IMR-90 (cell line): ENCODE data around the gene AGMO. TPM values are rescaled to one million over a fixed set of nuclear protein-coding genes. Genes with fewer than 3 reads are reported as not detected.

ENCODE experiments used
- ATAC-seq: fragments of 200-7000 bp; cut with Tn5 transposase; 2 replicates; pipeline ENCODE4 v1.9.1; 2020; ENCODE audit warnings: low read depth, mild to moderate bottlenecking, moderate library complexity
- BruUV-seq: library from RNA; stranded (reverse); fragments of 400-500 nt; replicated peaks from 2 replicates; lab custom pipeline; 2021; lab: Mats Ljungman, UMichigan
- CTCF ChIA-PET: fragments of 300-600 bp; formaldehyde crosslinking; extraction: SDS; loops from one replicate; lab custom pipeline; 2021; ENCODE audit warnings: antibody characterized with exemption; lab: Yijun Ruan, JAX
- POLR2A ChIA-PET: fragments of 300-600 bp; sonication (Branson Sonifier 250); formaldehyde crosslinking; loops from one replicate; lab custom pipeline; 2022; ENCODE audit warnings: antibody characterized with exemption; ENCODE audit not compliant: unreplicated experiment; lab: Charles Lee
- DNase-seq: peaks from one replicate; pipeline ENCODE4 v3.0.0; 2013
- H2AFZ ChIP-seq: replicated peaks from 2 replicates; pipeline ENCODE3; 2013; ENCODE audit warnings: low read length, mild to moderate bottlenecking; ENCODE audit not compliant: poor library complexity
- H2AK5ac ChIP-seq: 2 replicates; pipeline ENCODE4 v1.6.1; 2013; ENCODE audit warnings: low read depth, low read length, inconsistent platforms
- H2AK9ac ChIP-seq: replicated peaks from 2 replicates; pipeline ENCODE3; 2013; ENCODE audit warnings: mild to moderate bottlenecking, low read depth, low read length, moderate library complexity; ENCODE audit not compliant: poor library complexity
- H2BK120ac ChIP-seq: 2 replicates; pipeline ENCODE4 v1.6.1; 2013; ENCODE audit warnings: low read depth, low read length, inconsistent platforms
- H2BK15ac ChIP-seq: 3 replicates; pipeline ENCODE4 v1.6.1; 2013; ENCODE audit warnings: low read depth, low read length, inconsistent platforms
- H2BK20ac ChIP-seq: 2 replicates; pipeline ENCODE4 v1.6.1; 2013; ENCODE audit warnings: low read depth, mild to moderate bottlenecking, inconsistent platforms, low read length, moderate library complexity
- H2BK5ac ChIP-seq: 2 replicates; pipeline ENCODE4 v1.6.1; 2013; ENCODE audit warnings: mild to moderate bottlenecking, low read depth, low read length, inconsistent platforms; ENCODE audit not compliant: poor library complexity, severe bottlenecking
- H3K14ac ChIP-seq: replicated peaks from 2 replicates; pipeline ENCODE4 v1.6.1; 2013; ENCODE audit warnings: low read depth, low read length, inconsistent platforms
- H3K18ac ChIP-seq: 2 replicates; pipeline ENCODE4 v1.6.1; 2013; ENCODE audit warnings: low read depth, low read length, control low read depth
- H3K23ac ChIP-seq: 2 replicates; pipeline ENCODE4 v1.6.1; 2013; ENCODE audit warnings: low read depth, low read length, inconsistent platforms
- H3K27ac ChIP-seq: 2 replicates; pipeline ENCODE4 v1.5.1; 2013; ENCODE audit warnings: mild to moderate bottlenecking, control low read depth, low read length; ENCODE audit not compliant: insufficient read depth
- H3K27me3 ChIP-seq: 2 replicates; pipeline ENCODE4 v1.6.1; 2013; ENCODE audit warnings: low read length; ENCODE audit not compliant: control insufficient read depth, insufficient read depth
- H3K36me3 ChIP-seq: 2 replicates; pipeline ENCODE4 v1.6.1; 2013; ENCODE audit warnings: low read length, mixed read lengths; ENCODE audit not compliant: control insufficient read depth, insufficient read depth
- H3K4ac ChIP-seq: 2 replicates; pipeline ENCODE4 v1.6.1; 2013; ENCODE audit warnings: low read depth, low read length, inconsistent platforms
- H3K4me1 ChIP-seq: 2 replicates; pipeline ENCODE4 v1.6.1; 2013; ENCODE audit warnings: low read length, mixed read lengths; ENCODE audit not compliant: control insufficient read depth, insufficient read depth
- H3K4me2 ChIP-seq: 2 replicates; pipeline ENCODE4 v1.6.1; 2013; ENCODE audit warnings: low read depth, mild to moderate bottlenecking, control low read depth, low read length, moderate library complexity
- H3K4me3 ChIP-seq: 2 replicates; pipeline ENCODE4 v1.5.1; 2013; ENCODE audit warnings: low read depth, mild to moderate bottlenecking, control low read depth, low read length, moderate library complexity; ENCODE audit not compliant: insufficient read depth
- H3K56ac ChIP-seq: 2 replicates; pipeline ENCODE4 v1.6.1; 2013; ENCODE audit warnings: low read length, inconsistent platforms; ENCODE audit not compliant: insufficient read depth; ENCODE audit errors: extremely low read depth
- H3K79me1 ChIP-seq, 2 experiments: 2 replicates each; pipeline ENCODE4 v1.6.1; 2013; ENCODE audit warnings: low read length in 2 of 2, inconsistent platforms in 1 of 2, low read depth in 1 of 2
- H3K9ac ChIP-seq: 2 replicates; pipeline ENCODE4 v1.6.1; 2013; ENCODE audit warnings: low read depth, low read length, control low read depth
- H3K9me1 ChIP-seq: 2 replicates; pipeline ENCODE4 v1.6.1; 2013; ENCODE audit warnings: low read length, inconsistent platforms; ENCODE audit not compliant: insufficient read depth
- H3K9me3 ChIP-seq: 2 replicates; pipeline ENCODE4 v1.6.1; 2013; ENCODE audit warnings: low read length; ENCODE audit not compliant: control insufficient read depth, insufficient read depth
- H4K20me1 ChIP-seq: 2 replicates; pipeline ENCODE4 v1.6.1; 2013; ENCODE audit warnings: low read length, inconsistent platforms; ENCODE audit not compliant: insufficient read depth
- H4K5ac ChIP-seq: 2 replicates; pipeline ENCODE4 v1.6.1; 2013; ENCODE audit warnings: mild to moderate bottlenecking, low read depth, low read length, control low read depth
- H4K8ac ChIP-seq, 2 experiments: 2 replicates each; pipeline ENCODE4 v1.6.1; 2013; ENCODE audit warnings: low read depth in 2 of 2, low read length in 2 of 2, control low read depth in 1 of 2, inconsistent platforms in 1 of 2
- H4K91ac ChIP-seq: 2 replicates; pipeline ENCODE4 v1.6.1; 2013; ENCODE audit warnings: low read depth, low read length, inconsistent platforms; ENCODE audit not compliant: insufficient read depth
- BHLHE40 ChIP-seq: fragments of 150-350 bp; IDR thresholded peaks from 2 replicates; pipeline ENCODE4 v1.6.1; 2016; ENCODE audit warnings: mild to moderate bottlenecking, low read depth, low read length
- CEBPB ChIP-seq: IDR thresholded peaks from 2 replicates; pipeline ENCODE4 v1.6.1; 2012; ENCODE audit warnings: low read depth, low read length, improper control_type of control experiment
- CHD1 ChIP-seq: IDR thresholded peaks from 2 replicates; pipeline ENCODE4 v1.6.1; 2012; ENCODE audit warnings: low read depth, low read length, improper control_type of control experiment
- FOS ChIP-seq: fragments of 150-350 bp; IDR thresholded peaks from 2 replicates; pipeline ENCODE4 v1.6.1; 2016; ENCODE audit warnings: low read depth, low read length
- MAFK ChIP-seq: IDR thresholded peaks from 2 replicates; pipeline ENCODE4 v1.6.1; 2012; ENCODE audit warnings: low read depth, low read length, improper control_type of control experiment
- MAZ ChIP-seq: IDR thresholded peaks from 2 replicates; pipeline ENCODE4 v1.6.1; 2012; ENCODE audit warnings: low read depth, mild to moderate bottlenecking, low read length, improper control_type of control experiment, moderate library complexity, borderline replicate concordance
- MXI1 ChIP-seq: IDR thresholded peaks from 2 replicates; pipeline ENCODE4 v1.6.1; 2012; ENCODE audit warnings: low read depth, mild to moderate bottlenecking, low read length, moderate library complexity, borderline replicate concordance
- NFE2L2 ChIP-seq: fragments of 150-350 bp; IDR thresholded peaks from 2 replicates; pipeline ENCODE4 v1.6.1; 2016; ENCODE audit warnings: low read depth, mild to moderate bottlenecking, low read length
- POLR2A ChIP-seq: IDR thresholded peaks from 2 replicates; pipeline ENCODE4 v1.6.1; 2012; ENCODE audit warnings: mild to moderate bottlenecking, low read depth, low read length
- RAD21 ChIP-seq: IDR thresholded peaks from 2 replicates; pipeline ENCODE4 v1.6.1; 2012; ENCODE audit warnings: low read length, improper control_type of control experiment
- RCOR1 ChIP-seq: IDR thresholded peaks from 2 replicates; pipeline ENCODE4 v1.6.1; 2012; ENCODE audit warnings: mild to moderate bottlenecking, low read length, improper control_type of control experiment; ENCODE audit not compliant: insufficient replicate concordance
- RFX5 ChIP-seq: IDR thresholded peaks from 2 replicates; pipeline ENCODE4 v1.8.0; 2012; ENCODE audit warnings: low read depth, mild to moderate bottlenecking, low read length, moderate library complexity
- SMC3 ChIP-seq: fragments of 150-350 bp; IDR thresholded peaks from 2 replicates; pipeline ENCODE4 v1.6.1; 2016; ENCODE audit warnings: low read depth, mild to moderate bottlenecking, antibody characterized with exemption, low read length, moderate library complexity
- WGBS, 2 experiments: methylation state at CpG; one replicate each; pipeline versions ENCODE4 v1.1.5 to v1.1.7; 2013; ENCODE audit warnings: missing lambda C conversion rate in 2 of 2; ENCODE audit not compliant: insufficient read length in 1 of 2; ENCODE audit errors: extremely low coverage in 2 of 2; 5-methylcytosine and 5-hydroxymethylcytosine counted together
- dilution Hi-C: fragments of 300-500 bp; cut with HindIII; formaldehyde crosslinking; loops from one replicate; pipeline ENCODE4 v1.14.3; 2018; ENCODE audit warnings: low sequenced_read_pairs; ENCODE audit not compliant: unreplicated experiment
- in situ Hi-C: fragments of 300-500 bp; cut with MboI; formaldehyde crosslinking; loops from 3 replicates; pipeline ENCODE4 v1.14.3; 2019; ENCODE audit warnings: low sequenced_read_pairs, inconsistent platforms, mixed read lengths
- intact Hi-C: fragments of 100-400 bp; cut with micrococcal nuclease; formaldehyde crosslinking; loops from 2 replicates; pipeline ENCODE4 v1.10.0; 2022
- polyA plus RNA-seq, 3 experiments: library from polyadenylated mRNA; depleted of rRNA; stranded (reverse); fragments of >200 nt; gene quantifications; 2 replicates each; pipeline ENCODE4 v1.2.3, GENCODE V29; 2012; ENCODE audit warnings: low replicate concordance in 1 of 3
- total RNA-seq: library from RNA; depleted of rRNA; stranded (reverse); fragments of >200 nt; gene quantifications from 2 replicates; pipeline ENCODE4 v1.2.3, GENCODE V29; 2012
- TF ChIP-seq, protein P1 (sequence below): fragments of 150-350 bp; IDR thresholded peaks from 2 replicates; pipeline ENCODE4 v1.6.1; 2017; ENCODE audit warnings: mild to moderate bottlenecking, antibody characterized with exemption, low read length, low read depth
- TF ChIP-seq, protein P2 (sequence below): fragments of 150-350 bp; IDR thresholded peaks from 2 replicates; pipeline ENCODE4 v1.6.1; 2016; ENCODE audit warnings: low read depth, mild to moderate bottlenecking, low read length, moderate library complexity, borderline replicate concordance
- TF ChIP-seq, protein P3 (sequence below): conservative IDR thresholded peaks from 2 replicates; pipeline ENCODE4 v1.5.1; 2012; ENCODE audit warnings: mild to moderate bottlenecking, low read depth, low read length, improper control_type of control experiment

Gene AGMO
- total and polyA plus RNA-seq, 2 of the 4 experiments (the other 2 are of a cell fraction) = not detected

DNA sequence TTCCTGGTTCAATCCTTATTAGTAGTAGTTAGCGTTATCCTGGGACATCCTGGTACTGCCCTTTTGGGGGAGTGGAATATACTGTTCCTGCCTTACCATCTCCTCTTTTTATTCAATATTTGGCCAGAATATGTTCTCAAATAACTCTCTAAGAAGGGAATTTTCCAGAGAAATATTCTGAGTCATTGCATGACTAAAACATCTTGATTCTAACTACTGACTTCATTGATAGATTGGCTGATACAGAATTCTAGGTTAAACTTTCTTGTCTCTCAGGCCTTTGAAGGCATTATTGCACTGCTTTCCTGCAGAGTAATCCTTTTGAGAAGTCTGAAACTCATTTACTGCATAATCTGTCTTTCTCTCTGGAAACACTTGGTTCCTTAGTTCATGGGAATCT is 383.8 kb downstream of the AGMO start:
- ChIA-PET POLR2A (no interaction called here), CTCF (no interaction called here)
- no peak overlapping the region for H3K27ac ChIP-seq
- no peak overlapping the region for H2AFZ ChIP-seq
- H4K20me1 ChIP-seq = no peaks in the 10 kb centered on the region
- no peak overlapping the region for H3K23ac ChIP-seq
- TF ChIP-seq POLR2A = no peak
- TF ChIP-seq SMC3 = no peak
- TF ChIP-seq, protein P1, sequence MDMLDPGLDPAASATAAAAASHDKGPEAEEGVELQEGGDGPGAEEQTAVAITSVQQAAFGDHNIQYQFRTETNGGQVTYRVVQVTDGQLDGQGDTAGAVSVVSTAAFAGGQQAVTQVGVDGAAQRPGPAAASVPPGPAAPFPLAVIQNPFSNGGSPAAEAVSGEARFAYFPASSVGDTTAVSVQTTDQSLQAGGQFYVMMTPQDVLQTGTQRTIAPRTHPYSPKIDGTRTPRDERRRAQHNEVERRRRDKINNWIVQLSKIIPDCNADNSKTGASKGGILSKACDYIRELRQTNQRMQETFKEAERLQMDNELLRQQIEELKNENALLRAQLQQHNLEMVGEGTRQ = no peak
- no peak for TF ChIP-seq RAD21
- no peak for TF ChIP-seq MAZ
- TF ChIP-seq MXI1 = no peak
- TF ChIP-seq, protein P2, sequence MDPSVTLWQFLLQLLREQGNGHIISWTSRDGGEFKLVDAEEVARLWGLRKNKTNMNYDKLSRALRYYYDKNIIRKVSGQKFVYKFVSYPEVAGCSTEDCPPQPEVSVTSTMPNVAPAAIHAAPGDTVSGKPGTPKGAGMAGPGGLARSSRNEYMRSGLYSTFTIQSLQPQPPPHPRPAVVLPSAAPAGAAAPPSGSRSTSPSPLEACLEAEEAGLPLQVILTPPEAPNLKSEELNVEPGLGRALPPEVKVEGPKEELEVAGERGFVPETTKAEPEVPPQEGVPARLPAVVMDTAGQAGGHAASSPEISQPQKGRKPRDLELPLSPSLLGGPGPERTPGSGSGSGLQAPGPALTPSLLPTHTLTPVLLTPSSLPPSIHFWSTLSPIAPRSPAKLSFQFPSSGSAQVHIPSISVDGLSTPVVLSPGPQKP = no peak
- no peak for TF ChIP-seq CEBPB
- no peak for TF ChIP-seq BHLHE40
- no peak for TF ChIP-seq RCOR1
- TF ChIP-seq FOS = no peak
- no peak for TF ChIP-seq NFE2L2
- TF ChIP-seq MAFK = no peak
- TF ChIP-seq, protein P3, sequence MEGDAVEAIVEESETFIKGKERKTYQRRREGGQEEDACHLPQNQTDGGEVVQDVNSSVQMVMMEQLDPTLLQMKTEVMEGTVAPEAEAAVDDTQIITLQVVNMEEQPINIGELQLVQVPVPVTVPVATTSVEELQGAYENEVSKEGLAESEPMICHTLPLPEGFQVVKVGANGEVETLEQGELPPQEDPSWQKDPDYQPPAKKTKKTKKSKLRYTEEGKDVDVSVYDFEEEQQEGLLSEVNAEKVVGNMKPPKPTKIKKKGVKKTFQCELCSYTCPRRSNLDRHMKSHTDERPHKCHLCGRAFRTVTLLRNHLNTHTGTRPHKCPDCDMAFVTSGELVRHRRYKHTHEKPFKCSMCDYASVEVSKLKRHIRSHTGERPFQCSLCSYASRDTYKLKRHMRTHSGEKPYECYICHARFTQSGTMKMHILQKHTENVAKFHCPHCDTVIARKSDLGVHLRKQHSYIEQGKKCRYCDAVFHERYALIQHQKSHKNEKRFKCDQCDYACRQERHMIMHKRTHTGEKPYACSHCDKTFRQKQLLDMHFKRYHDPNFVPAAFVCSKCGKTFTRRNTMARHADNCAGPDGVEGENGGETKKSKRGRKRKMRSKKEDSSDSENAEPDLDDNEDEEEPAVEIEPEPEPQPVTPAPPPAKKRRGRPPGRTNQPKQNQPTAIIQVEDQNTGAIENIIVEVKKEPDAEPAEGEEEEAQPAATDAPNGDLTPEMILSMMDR = no peak
- TF ChIP-seq RFX5 = no peak
- no peak for TF ChIP-seq CHD1
- DNase-seq (peak; percentile 4), ATAC-seq (no peak)
- no peak overlapping the region for H3K18ac ChIP-seq
- no TSS peak for BruUV-seq
- no peak overlapping the region for H4K8ac ChIP-seq
- WGBS, 2 experiments = no CpG with 5 or more reads among the region's 1 CpG
- no peak overlapping the region for H3K56ac ChIP-seq
- no peak overlapping the region for H3K4me2 ChIP-seq
- H3K36me3 ChIP-seq = no peaks in the 10 kb centered on the region
- H3K79me1 ChIP-seq = no peaks in the 10 kb centered on the region
- H3K9ac ChIP-seq = no peak overlapping the region
- H3K27me3 ChIP-seq = no peaks in the 10 kb centered on the region
- H2AK9ac ChIP-seq = no peak overlapping the region
- no peak overlapping the region for H2AK5ac ChIP-seq
- no peak overlapping the region for H4K5ac ChIP-seq
- H3K4me1 ChIP-seq = no peaks in the 10 kb centered on the region
- H3K14ac ChIP-seq = no peak overlapping the region
- in situ Hi-C loops = no loop called here
- no peak overlapping the region for H2BK120ac ChIP-seq
- no peak overlapping the region for H2BK5ac ChIP-seq
- no peaks in the 10 kb centered on the region for H3K9me1 ChIP-seq
- intact Hi-C loops = no loop called here
- H3K9me3 ChIP-seq = no peaks in the 10 kb centered on the region; the same call in 1 of the 2 replicates
- H3K4me3 ChIP-seq = no peak overlapping the region
- no peak overlapping the region for H2BK20ac ChIP-seq
- H2BK15ac ChIP-seq = no peak overlapping the region
- no peak overlapping the region for H4K91ac ChIP-seq
- dilution Hi-C loops = no loop called here
- no peak overlapping the region for H3K4ac ChIP-seq
